K562 (cell line): ENCODE results near the gene UGT1A10. TPM values are rescaled to one million over a fixed set of nuclear protein-coding genes. Genes with fewer than 3 reads are reported as not detected.

Experiments used
- CREB1 ChIP-seq, 2 experiments: sonication (generic) in 1 of 2; formaldehyde crosslinking in 1 of 2; IDR thresholded peaks; 2 replicates each; pipeline versions ENCODE4 v1.6.1 to v1.8.0; 2012 to 2022; ENCODE audit warnings: inconsistent platforms in 1 of 2, mild to moderate bottlenecking in 1 of 2, missing genetic modification reagents in 1 of 2, moderate library complexity in 1 of 2
- polyA plus RNA-seq, 8 experiments: library from polyadenylated mRNA; depleted of rRNA in 4 of 8; stranded (reverse) in 5 of 8; unstranded in 3 of 8; fragments of >200 nt; fragmentation: Nextera tagmentation in 2 of 8; fragmentation: Illumina TruSeq in 1 of 8; extraction: Ambion mirVana in 2 of 8; extraction: Trizol in 1 of 8; gene quantifications; 2 replicates each; pipeline versions ENCODE4 v1.2.1 to v1.2.3, GENCODE V29; 2011 to 2014; ENCODE audit warnings: inconsistent platforms in 1 of 8, missing spikeins in 1 of 8
- total RNA-seq, 7 experiments: library from RNA; depleted of rRNA in 6 of 7; stranded (reverse); fragments of >200 nt in 6 of 7; fragmentation: Illumina TruSeq in 2 of 7; extraction: Trizol in 2 of 7; gene quantifications; 2 replicates each; pipeline versions ENCODE4 v1.2.1 to v1.2.3, GENCODE V29; 2011 to 2021; ENCODE audit warnings: low replicate concordance in 1 of 7
- TF ChIP-seq, protein P1 (sequence below): fragments of 450-650 bp; IDR thresholded peaks from 2 replicates; pipeline ENCODE4 v1.6.1; 2018; ENCODE audit not compliant: partially characterized antibody
- TF ChIP-seq, protein P2 (sequence below): fragments of 200-800 bp; sonication (Bioruptor generic); IDR thresholded peaks from 2 replicates; pipeline ENCODE4 v1.6.1; 2017; ENCODE audit warnings: missing genetic modification characterization, missing compliant biosample characterization

Gene UGT1A10
- total and polyA plus RNA-seq, 9 of the 15 experiments (the other 6 are each of a cell fraction or from before 2014, with no cell fraction given) = not detected

GRCh38 chr2:233754872-233755611, 118.8 kb downstream of the UGT1A10 start (continued):
- TF ChIP-seq, protein P1, sequence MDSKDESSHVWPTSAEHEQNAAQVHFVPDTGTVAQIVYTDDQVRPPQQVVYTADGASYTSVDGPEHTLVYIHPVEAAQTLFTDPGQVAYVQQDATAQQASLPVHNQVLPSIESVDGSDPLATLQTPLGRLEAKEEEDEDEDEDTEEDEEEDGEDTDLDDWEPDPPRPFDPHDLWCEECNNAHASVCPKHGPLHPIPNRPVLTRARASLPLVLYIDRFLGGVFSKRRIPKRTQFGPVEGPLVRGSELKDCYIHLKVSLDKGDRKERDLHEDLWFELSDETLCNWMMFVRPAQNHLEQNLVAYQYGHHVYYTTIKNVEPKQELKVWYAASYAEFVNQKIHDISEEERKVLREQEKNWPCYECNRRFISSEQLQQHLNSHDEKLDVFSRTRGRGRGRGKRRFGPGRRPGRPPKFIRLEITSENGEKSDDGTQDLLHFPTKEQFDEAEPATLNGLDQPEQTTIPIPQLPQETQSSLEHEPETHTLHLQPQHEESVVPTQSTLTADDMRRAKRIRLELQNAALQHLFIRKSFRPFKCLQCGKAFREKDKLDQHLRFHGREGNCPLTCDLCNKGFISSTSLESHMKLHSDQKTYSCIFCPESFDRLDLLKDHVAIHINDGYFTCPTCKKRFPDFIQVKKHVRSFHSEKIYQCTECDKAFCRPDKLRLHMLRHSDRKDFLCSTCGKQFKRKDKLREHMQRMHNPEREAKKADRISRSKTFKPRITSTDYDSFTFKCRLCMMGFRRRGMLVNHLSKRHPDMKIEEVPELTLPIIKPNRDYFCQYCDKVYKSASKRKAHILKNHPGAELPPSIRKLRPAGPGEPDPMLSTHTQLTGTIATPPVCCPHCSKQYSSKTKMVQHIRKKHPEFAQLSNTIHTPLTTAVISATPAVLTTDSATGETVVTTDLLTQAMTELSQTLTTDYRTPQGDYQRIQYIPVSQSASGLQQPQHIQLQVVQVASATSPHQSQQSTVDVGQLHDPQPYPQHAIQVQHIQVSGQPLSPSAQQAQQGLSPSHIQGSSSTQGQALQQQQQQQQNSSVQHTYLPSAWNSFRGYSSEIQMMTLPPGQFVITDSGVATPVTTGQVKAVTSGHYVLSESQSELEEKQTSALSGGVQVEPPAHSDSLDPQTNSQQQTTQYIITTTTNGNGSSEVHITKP = no peak
- TF ChIP-seq CREB1 (IDR thresholded peaks at IDR 0.05) (no peak), CREB1 (CRISPR knock-in tag; IDR thresholded peaks at IDR 0.05) (peak; percentile 36; the same call in 1 of the 2 replicates)
- TF ChIP-seq, protein P2, sequence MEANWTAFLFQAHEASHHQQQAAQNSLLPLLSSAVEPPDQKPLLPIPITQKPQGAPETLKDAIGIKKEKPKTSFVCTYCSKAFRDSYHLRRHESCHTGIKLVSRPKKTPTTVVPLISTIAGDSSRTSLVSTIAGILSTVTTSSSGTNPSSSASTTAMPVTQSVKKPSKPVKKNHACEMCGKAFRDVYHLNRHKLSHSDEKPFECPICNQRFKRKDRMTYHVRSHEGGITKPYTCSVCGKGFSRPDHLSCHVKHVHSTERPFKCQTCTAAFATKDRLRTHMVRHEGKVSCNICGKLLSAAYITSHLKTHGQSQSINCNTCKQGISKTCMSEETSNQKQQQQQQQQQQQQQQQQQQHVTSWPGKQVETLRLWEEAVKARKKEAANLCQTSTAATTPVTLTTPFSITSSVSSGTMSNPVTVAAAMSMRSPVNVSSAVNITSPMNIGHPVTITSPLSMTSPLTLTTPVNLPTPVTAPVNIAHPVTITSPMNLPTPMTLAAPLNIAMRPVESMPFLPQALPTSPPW = no peak
